ENCODE results near the gene VPS26A. TPM values are rescaled to one million over a fixed set of nuclear protein-coding genes. Genes with fewer than 3 reads are reported as not detected.

Gene VPS26A
- total and polyA plus RNA-seq, 9 donors, result 20.3 to 51.2 (median 40.1) TPM

GRCh38 chr10:69216577-69217118 is 92.7 kb downstream of the VPS26A start:
- no peaks in the 10 kb centered on the region for H3K4me1 ChIP-seq (ENCODE audit: control insufficient read depth, insufficient read depth, low read length)

GRCh38 chr10:69217119-69217754 is 93.3 kb downstream of the VPS26A start:
- Histone ChIP-seq H3K4me3 (ENCODE audit: low read length) (no peak overlapping the region), H3K27me3 (ENCODE audit: control insufficient read depth, insufficient read depth, low read length) (peaks cover 8% of the 10 kb centered on the region), H3K4me1 (ENCODE audit: control insufficient read depth, insufficient read depth, low read length) (no peaks in the 10 kb centered on the region), H3K9me3 (replicated peaks; ENCODE audit: control insufficient read depth, low read depth, low read length) (no peaks in the 10 kb centered on the region), H3K27ac (ENCODE audit: low read length) (no peak overlapping the region), H3K36me3 (ENCODE audit: control insufficient read depth, insufficient read depth, low read length) (no peaks in the 10 kb centered on the region)
- 80% methylated on average over 1 of the region's 4 CpGs for WGBS (ENCODE audit: insufficient coverage)
- DNase-seq, result no peak

More at GRCh38 chr10:69216577-69217118, 92.7 kb downstream of the VPS26A start:
- Histone ChIP-seq H3K27me3 (ENCODE audit: control insufficient read depth, insufficient read depth, low read length) (peaks cover 8% of the 10 kb centered on the region), H3K4me3 (ENCODE audit: low read length) (no peak overlapping the region), H3K9me3 (replicated peaks; ENCODE audit: control insufficient read depth, low read depth, low read length) (no peaks in the 10 kb centered on the region), H3K27ac (ENCODE audit: low read length) (no peak overlapping the region), H3K36me3 (ENCODE audit: control insufficient read depth, insufficient read depth, low read length) (no peaks in the 10 kb centered on the region)
- WGBS (ENCODE audit: insufficient coverage), result 84% methylated on average over 5 of the region's 11 CpGs
- DNase-seq, result no peak

GRCh38 chr10:69218831-69219230 is 94.9 kb downstream of the VPS26A start:
- Histone ChIP-seq H3K36me3 (ENCODE audit: control insufficient read depth, insufficient read depth, low read length) (no peaks in the 10 kb centered on the region), H3K4me1 (ENCODE audit: control insufficient read depth, insufficient read depth, low read length) (no peaks in the 10 kb centered on the region), H3K27ac (ENCODE audit: low read length) (no peak overlapping the region), H3K4me3 (ENCODE audit: low read length) (no peak overlapping the region), H3K9me3 (replicated peaks; ENCODE audit: control insufficient read depth, low read depth, low read length) (no peaks in the 10 kb centered on the region), H3K27me3 (ENCODE audit: control insufficient read depth, insufficient read depth, low read length) (peaks cover 8% of the 10 kb centered on the region)
- DNase-seq, result no peak
- 83% methylated on average over 3 of the region's 6 CpGs for WGBS (ENCODE audit: insufficient coverage)

GRCh38 chr10:69220041-69220451 is 96.1 kb downstream of the VPS26A start, which contains the start of gene HKDC1:
HKDC1 (plus strand) TSS chr10:69220332; CDS start chr10:69220436, 104 bp downstream.
- 79% methylated on average over 6 of the region's 8 CpGs for WGBS (ENCODE audit: insufficient coverage)
- Histone ChIP-seq H3K27me3 (ENCODE audit: control insufficient read depth, insufficient read depth, low read length) (peaks cover 8% of the 10 kb centered on the region), H3K9me3 (replicated peaks; ENCODE audit: control insufficient read depth, low read depth, low read length) (no peaks in the 10 kb centered on the region), H3K4me3 (ENCODE audit: low read length) (no peak within 1 kb of the TSS), H3K4me1 (ENCODE audit: control insufficient read depth, insufficient read depth, low read length) (no peaks in the 10 kb centered on the region), H3K36me3 (ENCODE audit: control insufficient read depth, insufficient read depth, low read length) (no peaks in the 10 kb centered on the region), H3K27ac (ENCODE audit: low read length) (no peak within 1 kb of the TSS)
- no peak for DNase-seq

GRCh38 chr10:69220507-69220906 is 96.5 kb downstream of the VPS26A start:
- Histone ChIP-seq H3K27me3 (ENCODE audit: control insufficient read depth, insufficient read depth, low read length) (peaks cover 5% of the 10 kb centered on the region), H3K9me3 (replicated peaks; ENCODE audit: control insufficient read depth, low read depth, low read length) (no peaks in the 10 kb centered on the region), H3K36me3 (ENCODE audit: control insufficient read depth, insufficient read depth, low read length) (no peaks in the 10 kb centered on the region), H3K4me1 (ENCODE audit: control insufficient read depth, insufficient read depth, low read length) (peaks cover 2% of the 10 kb centered on the region), H3K4me3 (ENCODE audit: low read length) (no peak overlapping the region), H3K27ac (ENCODE audit: low read length) (no peak overlapping the region)
- 73% methylated on average over 4 of the region's 9 CpGs for WGBS (ENCODE audit: insufficient coverage)
- DNase-seq, result no peak

Other genes with a start within 250 kb of the VPS26A start
- gene DDX50, start 222.9 kb upstream of the VPS26A start, total RNA-seq, result 51.9 TPM
- 10 to 100 TPM; 41.1 to 63.6 (median 45.0) TPM for gene DDX50, start 222.9 kb upstream of the VPS26A start, polyA plus RNA-seq (ENCODE audit: insufficient read depth in 1 of 8, insufficient read length in 8 of 8, low replicate concordance in 1 of 8)
- gene DDX21, start 168.0 kb upstream of the VPS26A start, total RNA-seq, result 35.9 TPM
- gene DDX21, start 168.0 kb upstream of the VPS26A start, polyA plus RNA-seq (ENCODE audit: insufficient read depth in 1 of 8, insufficient read length in 8 of 8, low replicate concordance in 1 of 8), result 10 to 100 TPM; 30.9 to 49.9 (median 41.8) TPM
- 20.1 TPM for gene KIFBP, start 135.4 kb upstream of the VPS26A start, total RNA-seq
- 10 to 100 TPM; 17.9 to 25.7 (median 21.9) TPM for gene KIFBP, start 135.4 kb upstream of the VPS26A start, polyA plus RNA-seq (ENCODE audit: insufficient read depth in 1 of 8, insufficient read length in 8 of 8, low replicate concordance in 1 of 8)
- 22.1 TPM for gene SRGN, start 36.1 kb upstream of the VPS26A start, total RNA-seq
- 10 to 100 TPM; 20.3 to 38.1 (median 24.3) TPM for gene SRGN, start 36.1 kb upstream of the VPS26A start, polyA plus RNA-seq (ENCODE audit: insufficient read depth in 1 of 8, insufficient read length in 8 of 8, low replicate concordance in 1 of 8)
- 25.0 TPM for gene SUPV3L1, start 56.1 kb downstream of the VPS26A start, total RNA-seq
- gene SUPV3L1, start 56.1 kb downstream of the VPS26A start, polyA plus RNA-seq (ENCODE audit: insufficient read depth in 1 of 8, insufficient read length in 8 of 8, low replicate concordance in 1 of 8), result 10 to 100 TPM; 22.3 to 30.2 (median 25.1) TPM
- 0.04 TPM for gene HKDC1, start 96.2 kb downstream of the VPS26A start, total RNA-seq
- 1 to 10 TPM in 2 of 8 donors, under 1 TPM in 6; 0.08 to 3.4 (median 0.16) TPM for gene HKDC1, start 96.2 kb downstream of the VPS26A start, polyA plus RNA-seq (ENCODE audit: insufficient read depth in 1 of 8, insufficient read length in 8 of 8, low replicate concordance in 1 of 8)
- 19.7 TPM for gene HK1, start 154.3 kb downstream of the VPS26A start, total RNA-seq
- gene HK1, start 154.3 kb downstream of the VPS26A start, polyA plus RNA-seq (ENCODE audit: insufficient read depth in 1 of 8, insufficient read length in 8 of 8, low replicate concordance in 1 of 8), result 10 to 100 TPM; 25.7 to 40.8 (median 31.1) TPM

All from muscle of leg (tissue), 11 donors.